ENCODE data around the gene TNNC1.

Gene TNNC1

DNA sequence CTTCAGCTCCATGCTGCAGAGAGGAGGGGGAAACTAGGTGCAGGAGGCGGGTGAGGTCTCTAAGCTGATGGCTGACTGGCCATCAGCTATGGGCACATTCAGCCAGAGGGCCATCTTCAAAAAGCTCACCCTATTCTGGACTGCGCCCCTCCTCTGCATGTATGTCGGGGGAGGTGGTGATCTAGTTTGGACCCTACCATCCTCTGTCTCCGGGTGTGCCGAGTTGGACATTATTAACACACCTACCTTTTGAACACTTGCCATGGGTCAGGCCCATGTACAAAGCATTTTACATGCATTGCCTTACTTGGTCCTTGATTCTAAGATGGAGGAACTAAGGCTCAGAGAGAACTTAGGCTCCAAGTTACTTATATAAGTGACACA is 3.0 kb upstream of the TNNC1 start:
- H3K36me3 ChIP-seq (ENCODE audit: control insufficient read depth, insufficient read depth, low read length), result peaks cover 4% of the 10 kb centered on the region; the same call in 1 of the 2 replicates

GRCh38 chr3:52456169-52456799 is 2.4 kb upstream of the TNNC1 start:
- Histone ChIP-seq H3K36me3 (ENCODE audit: control insufficient read depth, insufficient read depth, low read length) (peaks cover 4% of the 10 kb centered on the region; the same call in 1 of the 2 replicates), H3K4me3 (replicated peaks; ENCODE audit: low read depth, low read length) (peak overlapping the region; percentile 93), H3K27me3 (replicated peaks; ENCODE audit: control insufficient read depth, insufficient read depth, low read length) (no peaks in the 10 kb centered on the region)
- TF ChIP-seq, protein P1, sequence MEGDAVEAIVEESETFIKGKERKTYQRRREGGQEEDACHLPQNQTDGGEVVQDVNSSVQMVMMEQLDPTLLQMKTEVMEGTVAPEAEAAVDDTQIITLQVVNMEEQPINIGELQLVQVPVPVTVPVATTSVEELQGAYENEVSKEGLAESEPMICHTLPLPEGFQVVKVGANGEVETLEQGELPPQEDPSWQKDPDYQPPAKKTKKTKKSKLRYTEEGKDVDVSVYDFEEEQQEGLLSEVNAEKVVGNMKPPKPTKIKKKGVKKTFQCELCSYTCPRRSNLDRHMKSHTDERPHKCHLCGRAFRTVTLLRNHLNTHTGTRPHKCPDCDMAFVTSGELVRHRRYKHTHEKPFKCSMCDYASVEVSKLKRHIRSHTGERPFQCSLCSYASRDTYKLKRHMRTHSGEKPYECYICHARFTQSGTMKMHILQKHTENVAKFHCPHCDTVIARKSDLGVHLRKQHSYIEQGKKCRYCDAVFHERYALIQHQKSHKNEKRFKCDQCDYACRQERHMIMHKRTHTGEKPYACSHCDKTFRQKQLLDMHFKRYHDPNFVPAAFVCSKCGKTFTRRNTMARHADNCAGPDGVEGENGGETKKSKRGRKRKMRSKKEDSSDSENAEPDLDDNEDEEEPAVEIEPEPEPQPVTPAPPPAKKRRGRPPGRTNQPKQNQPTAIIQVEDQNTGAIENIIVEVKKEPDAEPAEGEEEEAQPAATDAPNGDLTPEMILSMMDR (IDR thresholded peaks at IDR 0.05; ENCODE audit: insufficient read depth, low read length, poor library complexity, severe bottlenecking), result no peak
- no peak for DNase-seq (ENCODE audit: extremely low read depth, insufficient read length)

More for the DNA sequence above, 3.0 kb upstream of the TNNC1 start:
- DNase-seq (ENCODE audit: extremely low read depth, insufficient read length), result no peak
- TF ChIP-seq, protein P1 (IDR thresholded peaks at IDR 0.05; ENCODE audit: insufficient read depth, low read length, poor library complexity, severe bottlenecking), result no peak
- peak overlapping the region; percentile 93 for H3K4me3 ChIP-seq (replicated peaks; ENCODE audit: low read depth, low read length)
- H3K27me3 ChIP-seq (replicated peaks; ENCODE audit: control insufficient read depth, insufficient read depth, low read length), result no peaks in the 10 kb centered on the region

- peak within 1 kb of the TSS; percentile 93 for H3K4me3 ChIP-seq (replicated peaks; ENCODE audit: low read depth, low read length)
- peaks cover 4% of the 10 kb centered on the region; the same call in 1 of the 2 replicates for H3K36me3 ChIP-seq (ENCODE audit: control insufficient read depth, insufficient read depth, low read length)
- TF ChIP-seq, protein P1 (IDR thresholded peaks at IDR 0.05; ENCODE audit: insufficient read depth, low read length, poor library complexity, severe bottlenecking), result no peak
- peak; percentile 90 for DNase-seq (ENCODE audit: extremely low read depth, insufficient read length)
- no peaks in the 10 kb centered on the region for H3K27me3 ChIP-seq (replicated peaks; ENCODE audit: control insufficient read depth, insufficient read depth, low read length)
Observed at GRCh38 chr3:52455283-52456168, 1.7 kb upstream of the TNNC1 start, which contains the start of gene NISCH. NISCH (plus strand) TSS chr3:52455604; CDS start chr3:52455642, 38 bp downstream.

DNA sequence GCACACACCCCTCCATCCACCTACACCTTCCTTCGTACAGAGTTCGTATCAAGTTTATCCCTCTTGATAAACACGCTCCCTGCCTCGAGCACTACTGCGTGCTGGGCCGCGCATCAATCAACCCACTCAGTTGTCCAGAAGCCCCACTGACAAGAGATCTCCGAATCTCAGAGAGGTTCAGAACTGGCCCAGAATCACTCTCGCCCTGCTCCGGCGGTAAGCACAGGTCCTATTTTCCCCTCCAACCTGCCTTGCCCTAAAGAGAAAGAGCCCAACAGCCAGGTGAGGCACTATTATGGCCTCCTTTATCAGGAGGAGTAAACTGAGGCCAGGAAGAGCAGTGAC is 1.1 kb upstream of the TNNC1 start:
- DNase-seq (ENCODE audit: extremely low read depth, insufficient read length), result no peak
- TF ChIP-seq, protein P1 (IDR thresholded peaks at IDR 0.05; ENCODE audit: insufficient read depth, low read length, poor library complexity, severe bottlenecking), result no peak
- Histone ChIP-seq H3K27me3 (replicated peaks; ENCODE audit: control insufficient read depth, insufficient read depth, low read length) (no peaks in the 10 kb centered on the region), H3K4me3 (replicated peaks; ENCODE audit: low read depth, low read length) (peak overlapping the region; percentile 79), H3K36me3 (ENCODE audit: control insufficient read depth, insufficient read depth, low read length) (peaks cover 4% of the 10 kb centered on the region; the same call in 1 of the 2 replicates)

DNA sequence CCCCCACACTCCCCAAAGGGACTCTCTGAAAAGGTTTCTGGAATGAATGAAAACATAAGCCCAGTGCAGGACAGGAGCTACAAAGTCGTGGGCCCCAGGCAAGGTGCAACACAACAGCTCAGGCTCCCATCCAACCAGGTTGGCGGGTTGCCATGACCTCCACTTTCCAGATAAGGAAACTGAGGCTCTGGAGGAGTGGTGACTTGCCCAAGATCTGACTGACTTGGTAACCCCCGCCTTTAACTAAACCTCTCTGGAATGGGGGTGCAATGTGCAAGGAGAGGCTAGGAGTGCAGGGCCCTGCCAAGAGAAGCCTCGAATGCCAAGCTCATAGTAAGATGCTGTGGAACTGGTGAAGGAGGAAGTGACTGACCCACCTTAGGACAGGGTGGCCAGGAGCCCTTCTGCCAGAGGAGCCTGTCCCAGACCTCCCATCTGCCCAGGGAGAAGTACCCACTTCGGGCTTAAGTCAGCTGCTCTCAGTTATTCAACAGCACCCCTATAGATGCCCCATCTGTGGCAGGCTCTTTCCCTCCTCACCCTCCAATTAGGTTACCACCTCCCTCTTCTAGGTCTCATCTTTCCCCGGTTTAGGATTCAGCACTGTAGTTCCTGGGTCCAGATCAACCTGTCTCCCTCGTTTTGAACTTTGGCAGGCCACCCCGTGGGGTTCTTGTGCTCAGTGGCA is 553 bp upstream of the TNNC1 start:
- TF ChIP-seq, protein P1 (IDR thresholded peaks at IDR 0.05; ENCODE audit: insufficient read depth, low read length, poor library complexity, severe bottlenecking), result no peak
- peak overlapping the region; percentile 79 for H3K4me3 ChIP-seq (replicated peaks; ENCODE audit: low read depth, low read length)
- peaks cover 4% of the 10 kb centered on the region; the same call in 1 of the 2 replicates for H3K36me3 ChIP-seq (ENCODE audit: control insufficient read depth, insufficient read depth, low read length)
- no peaks in the 10 kb centered on the region for H3K27me3 ChIP-seq (replicated peaks; ENCODE audit: control insufficient read depth, insufficient read depth, low read length)
- DNase-seq (ENCODE audit: extremely low read depth, insufficient read length), result no peak
